ENCODE results near the gene PSAPL1.

The PSAPL1 gene

GRCh38 chr4:7474320-7474719 lies 39.6 kb upstream of the PSAPL1 start:
- H3K4me3 ChIP-seq (ENCODE audit: low read depth, low read length) = no peak overlapping the region
- TF ChIP-seq CTCF (IDR thresholded peaks at IDR 0.05; ENCODE audit: borderline replicate concordance, insufficient read depth, low read depth, low read length) = no peak

GRCh38 chr4:7473081-7473480 lies 38.4 kb upstream of the PSAPL1 start:
- no peak overlapping the region for H3K4me3 ChIP-seq (ENCODE audit: low read depth, low read length)
- TF ChIP-seq CTCF (IDR thresholded peaks at IDR 0.05; ENCODE audit: borderline replicate concordance, insufficient read depth, low read depth, low read length) = no peak

- H3K4me3 ChIP-seq (ENCODE audit: low read depth, low read length) = no peak overlapping the region
- TF ChIP-seq CTCF (IDR thresholded peaks at IDR 0.05; ENCODE audit: borderline replicate concordance, insufficient read depth, low read depth, low read length) = no peak
These were observed 37.8 kb upstream of the PSAPL1 start for GRCh38 chr4:7472442-7473013.

- TF ChIP-seq CTCF (IDR thresholded peaks at IDR 0.05; ENCODE audit: borderline replicate concordance, insufficient read depth, low read depth, low read length) = no peak
- H3K4me3 ChIP-seq (ENCODE audit: low read depth, low read length) = no peak overlapping the region
These were observed 35.9 kb upstream of the PSAPL1 start for GRCh38 chr4:7470522-7471128.

GRCh38 chr4:7470111-7470510 lies 35.4 kb upstream of the PSAPL1 start:
- no peak overlapping the region for H3K4me3 ChIP-seq (ENCODE audit: low read depth, low read length)
- TF ChIP-seq CTCF (IDR thresholded peaks at IDR 0.05; ENCODE audit: borderline replicate concordance, insufficient read depth, low read depth, low read length) = no peak

- no peak overlapping the region for H3K4me3 ChIP-seq (ENCODE audit: low read depth, low read length)
- no peak for TF ChIP-seq CTCF (IDR thresholded peaks at IDR 0.05; ENCODE audit: borderline replicate concordance, insufficient read depth, low read depth, low read length)
These were observed 34.3 kb upstream of the PSAPL1 start for GRCh38 chr4:7469023-7469422.

GRCh38 chr4:7467471-7467870 lies 32.7 kb upstream of the PSAPL1 start:
- H3K4me3 ChIP-seq (ENCODE audit: low read depth, low read length) = no peak overlapping the region
- TF ChIP-seq CTCF (IDR thresholded peaks at IDR 0.05; ENCODE audit: borderline replicate concordance, insufficient read depth, low read depth, low read length) = no peak

Measured in GM12875 (cell line).